HG03432 (cell line): ENCODE results near the gene ADAMTS2.

Experiments
- ATAC-seq: cut with Tn5 transposase; IDR thresholded peaks from one replicate; pipeline ENCODE4 v1.9.1; 2021; ENCODE audit warnings: mild to moderate bottlenecking, moderate library complexity; ENCODE audit not compliant: unreplicated experiment

Gene ADAMTS2

DNA sequence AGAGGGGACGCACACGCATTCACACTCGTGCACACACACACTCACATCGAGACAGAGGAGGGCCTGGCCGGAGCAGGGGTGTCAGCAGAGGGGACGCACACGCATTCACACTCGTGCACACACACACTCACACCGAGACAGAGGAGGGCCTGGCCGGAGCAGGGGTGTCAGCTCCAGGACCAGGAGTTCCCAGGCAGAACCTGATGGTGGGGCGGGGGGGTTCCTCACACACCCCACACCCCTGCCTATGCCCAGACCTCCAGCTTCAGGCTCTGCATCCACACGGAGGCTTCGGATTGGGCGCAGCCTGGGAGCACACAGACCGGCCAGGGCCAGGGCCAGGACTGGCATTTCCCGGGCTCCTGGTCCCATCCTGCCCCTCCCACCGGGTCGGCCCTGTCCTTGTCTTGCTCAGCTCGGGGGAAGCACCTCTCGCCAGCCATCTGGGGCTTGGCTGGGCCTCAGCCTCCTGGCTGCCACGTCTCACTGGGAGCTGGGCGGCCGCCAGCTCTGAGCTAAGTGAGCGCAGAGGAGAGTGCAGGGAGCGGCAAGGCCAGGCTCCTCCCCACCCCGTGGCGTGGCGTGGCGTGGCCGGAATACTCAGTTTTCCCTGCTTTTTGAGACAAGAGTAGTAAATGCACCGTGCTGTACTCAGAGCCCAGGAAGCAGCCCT, 31.3 kb downstream of the ADAMTS2 start:
- ATAC-seq = no peak

GRCh38 chr5:179312557-179313235, 32.6 kb downstream of the ADAMTS2 start:
- no peak for ATAC-seq

- ATAC-seq = no peak
These were observed 33.7 kb downstream of the ADAMTS2 start for GRCh38 chr5:179311581-179311980.

GRCh38 chr5:179311091-179311470, 34.2 kb downstream of the ADAMTS2 start:
- no peak for ATAC-seq

DNA sequence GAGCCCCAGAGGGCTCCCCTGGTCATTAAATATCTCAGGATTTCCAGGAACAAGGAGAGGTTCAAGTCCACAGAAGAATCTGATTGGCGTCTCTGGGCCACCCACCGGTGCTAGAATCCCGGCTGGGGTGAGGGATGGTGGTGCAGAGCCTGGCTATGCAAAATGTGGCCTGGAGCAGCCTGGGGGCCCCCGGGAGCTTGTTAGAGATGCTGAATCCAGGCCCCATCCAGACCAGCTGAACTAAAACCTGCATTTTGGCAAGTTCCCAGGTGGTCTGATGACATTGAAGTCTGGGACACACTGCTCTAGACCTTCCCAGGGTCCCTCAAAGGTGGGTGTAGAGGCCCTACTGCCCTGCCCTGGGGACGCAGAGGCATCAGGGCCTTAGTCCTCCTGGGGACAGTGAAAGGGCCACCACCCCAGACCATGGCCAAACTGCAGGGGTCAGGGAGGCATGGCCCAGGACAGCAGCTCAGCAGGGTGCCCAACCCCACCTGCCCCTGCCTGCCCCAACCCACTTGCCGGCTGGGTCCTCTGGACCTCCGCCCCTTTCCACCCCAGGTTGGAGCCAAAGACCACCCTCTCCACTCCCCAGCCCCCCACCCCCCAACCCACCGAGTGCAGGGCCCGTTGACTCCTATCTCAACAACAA, 34.7 kb downstream of the ADAMTS2 start:
- no peak for ATAC-seq

GRCh38 chr5:179309751-179310320, 35.4 kb downstream of the ADAMTS2 start:
- no peak for ATAC-seq

DNA sequence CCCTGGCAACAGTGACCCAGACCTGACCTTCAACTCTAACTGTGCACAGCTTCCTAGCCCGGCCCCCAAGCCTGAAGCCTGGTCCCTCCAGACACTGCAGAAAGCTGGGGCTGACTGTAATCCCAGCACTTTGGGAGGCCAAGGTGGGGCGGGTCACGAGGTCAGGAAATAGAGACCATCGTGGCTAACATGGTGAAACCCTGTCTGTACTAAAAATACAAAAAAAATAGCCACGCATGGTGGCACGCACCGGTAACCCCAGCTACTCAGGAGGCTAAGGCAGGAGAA, 35.9 kb downstream of the ADAMTS2 start:
- no peak for ATAC-seq

- ATAC-seq = no peak
These were observed 36.5 kb downstream of the ADAMTS2 start for GRCh38 chr5:179308563-179309382.

- no peak for ATAC-seq
These were observed 37.3 kb downstream of the ADAMTS2 start for GRCh38 chr5:179307931-179308471.

DNA sequence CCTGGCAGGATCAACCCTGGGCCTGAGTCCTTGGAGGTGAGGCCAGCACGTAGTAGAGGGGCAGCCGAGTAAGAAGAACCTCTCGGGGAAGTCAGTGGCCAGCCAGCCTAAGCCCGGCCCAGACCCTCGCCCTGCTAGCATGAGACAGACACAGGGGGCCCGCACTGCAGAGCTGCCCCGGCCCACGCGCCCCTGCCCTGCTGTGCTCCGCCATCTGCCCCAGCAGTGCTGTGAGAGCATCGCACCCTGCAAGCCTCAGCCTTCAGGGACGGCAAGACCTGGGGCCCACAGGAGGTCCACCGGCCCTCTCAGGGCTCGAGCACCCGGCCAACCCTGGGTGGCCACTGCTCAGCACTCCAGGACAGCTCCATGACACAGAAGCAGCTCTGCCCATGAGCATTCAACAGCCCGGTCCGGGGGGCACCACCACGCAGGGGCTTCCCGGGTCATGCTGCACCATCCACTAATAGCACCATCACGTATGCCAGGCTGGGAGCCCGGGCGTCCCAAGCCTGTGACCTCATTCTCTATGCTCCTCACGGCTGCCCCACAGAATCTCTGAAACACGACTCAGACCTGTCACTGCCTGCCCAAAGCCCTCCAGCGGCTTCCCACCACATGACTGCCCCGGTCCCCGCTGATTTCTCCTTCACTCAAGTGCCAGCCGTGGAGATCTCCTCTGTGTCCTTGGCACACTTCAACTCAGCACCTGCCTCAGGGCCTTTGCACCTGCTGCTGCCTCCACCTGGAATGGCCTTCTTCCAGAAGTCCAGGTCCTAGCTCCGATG, 38.1 kb downstream of the ADAMTS2 start:
- ATAC-seq = no peak

- ATAC-seq = no peak
These were observed 38.9 kb downstream of the ADAMTS2 start for GRCh38 chr5:179306191-179307012.

GRCh38 chr5:179304871-179305270, 40.4 kb downstream of the ADAMTS2 start:
- ATAC-seq = no peak

DNA sequence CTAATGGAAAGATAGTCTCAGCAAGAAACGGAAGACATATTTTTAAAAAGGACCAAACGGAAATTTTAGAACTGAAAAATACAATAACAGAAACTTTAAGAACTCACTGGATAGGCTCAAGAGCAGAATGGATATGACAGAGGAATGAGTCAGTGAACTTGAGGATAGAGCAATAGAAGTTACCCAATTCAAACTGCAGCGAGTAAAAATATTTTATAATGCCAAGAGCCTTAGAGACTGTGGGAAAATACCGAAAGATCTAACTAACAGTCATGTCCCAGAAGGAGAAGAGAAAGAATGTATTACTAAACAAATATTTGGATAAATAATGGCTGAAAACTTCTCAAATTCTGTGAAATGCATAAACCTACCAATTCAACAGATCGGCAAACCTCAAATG, 40.8 kb downstream of the ADAMTS2 start:
- no peak for ATAC-seq

DNA sequence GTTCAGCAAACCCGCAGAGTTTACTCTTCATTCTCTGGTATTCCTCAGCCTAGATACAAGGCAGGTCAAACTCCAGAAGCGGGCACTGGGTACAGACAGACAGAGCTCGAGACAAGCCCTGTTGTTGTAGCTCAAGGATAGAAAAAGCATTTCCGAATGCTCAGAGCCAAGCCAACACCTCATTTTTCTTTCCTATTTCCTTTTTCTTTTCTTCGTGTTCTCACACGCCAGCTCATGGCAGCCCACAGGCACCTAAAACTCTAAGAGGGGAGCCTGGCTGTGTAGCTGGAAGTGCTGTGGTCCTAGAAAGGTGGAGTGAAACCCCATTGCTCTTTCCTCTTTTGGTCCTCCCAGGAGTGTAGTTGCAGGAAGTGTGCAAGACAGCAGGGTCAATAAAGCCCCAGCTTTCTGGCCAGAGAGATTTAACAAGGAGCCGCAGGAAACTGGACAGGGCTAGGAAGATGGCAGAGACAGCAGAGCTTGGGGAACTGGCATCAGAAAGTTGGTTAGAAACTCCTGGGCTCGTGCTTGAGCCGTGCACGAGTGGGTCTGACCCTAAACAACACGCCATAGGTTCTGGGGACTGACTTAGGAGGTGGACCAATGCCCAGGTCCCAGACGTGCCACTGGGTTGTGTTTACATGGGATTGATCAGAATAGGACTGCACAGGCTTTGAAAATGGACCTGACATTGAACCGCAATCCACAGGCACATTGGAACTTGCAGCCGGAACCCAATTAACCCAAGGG, 41.6 kb downstream of the ADAMTS2 start:
- ATAC-seq = no peak

DNA sequence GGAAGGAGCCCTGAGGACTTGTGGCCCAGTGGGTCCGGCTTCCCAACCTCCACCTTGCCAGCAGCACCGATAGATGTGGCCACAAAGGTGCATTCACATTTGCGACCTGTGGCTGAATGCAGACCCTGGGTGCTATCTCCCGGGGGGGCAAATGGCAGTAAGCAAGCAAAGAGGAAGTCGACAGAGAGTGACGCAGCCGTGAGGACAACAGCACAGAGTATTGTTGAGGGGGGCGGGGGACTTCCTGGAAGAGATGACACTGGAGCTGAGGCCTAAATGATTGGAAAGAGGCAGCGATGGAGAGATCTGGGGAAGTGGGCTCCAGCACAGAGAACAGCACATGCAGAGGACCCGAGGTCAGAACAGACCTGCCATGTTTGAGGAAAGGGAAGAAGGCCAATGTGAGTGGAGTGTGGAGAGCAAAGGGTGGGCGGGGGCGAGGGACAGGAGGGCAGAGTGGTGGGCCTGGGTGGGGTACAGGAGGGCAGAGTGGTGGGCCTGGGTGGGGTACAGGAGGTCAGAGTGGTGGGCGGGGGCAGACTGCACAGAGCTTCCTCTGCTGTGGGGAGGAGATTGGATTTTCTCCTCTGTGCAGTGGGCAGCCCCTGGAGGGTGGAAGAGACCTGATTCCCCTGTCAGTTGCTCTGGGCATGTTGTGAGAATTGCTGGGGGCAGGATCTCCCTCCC, 42.6 kb downstream of the ADAMTS2 start:
- ATAC-seq = no peak

DNA sequence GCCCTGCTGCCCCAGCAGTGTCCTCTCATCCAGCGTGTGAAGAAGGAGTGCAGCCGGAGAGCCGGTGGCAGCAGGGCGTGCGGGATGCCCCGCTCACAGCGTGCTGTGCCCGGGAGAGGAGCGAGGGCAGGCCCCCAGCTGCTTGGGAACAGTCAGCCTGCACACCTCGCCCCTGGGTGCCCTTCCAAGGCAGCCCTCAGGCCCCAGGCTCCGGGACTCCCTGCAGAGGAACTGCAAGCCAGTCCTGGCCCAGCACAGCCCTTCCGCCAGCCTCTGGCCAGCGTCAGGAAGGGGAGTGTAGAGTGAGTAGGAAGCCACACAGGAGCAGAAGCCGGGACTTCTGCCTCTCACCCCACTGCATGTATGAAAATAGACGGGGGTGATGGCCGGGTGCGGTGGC, 43.5 kb downstream of the ADAMTS2 start:
- ATAC-seq = no peak

- ATAC-seq = no peak
These were observed 43.9 kb downstream of the ADAMTS2 start for GRCh38 chr5:179301376-179301775.

- ATAC-seq = no peak
These were observed 44.6 kb downstream of the ADAMTS2 start for GRCh38 chr5:179300581-179301180.
